ENCODE results near the gene FDCSP.
"Not testable (repeated sequence)": the region's sequence is repeated elsewhere in the genome, so short reads cannot be mapped to it uniquely, and the experiment has no call there.

- TF ChIP-seq ZNF274 (IDR thresholded peaks at IDR 0.05; ENCODE audit: borderline replicate concordance, low read depth, low read length); CTCF (IDR thresholded peaks at IDR 0.05 in 2 of 3, conservative IDR thresholded peaks at IDR 0.05 in 1 of 3; ENCODE audit: insufficient read depth in 2 of 3, low read depth in 1 of 3, low read length in 3 of 3); KLF16 (IDR thresholded peaks at IDR 0.05); ZNF76 (CRISPR knock-in tag; IDR thresholded peaks at IDR 0.05; ENCODE audit: borderline replicate concordance); PML (IDR thresholded peaks at IDR 0.05; ENCODE audit: low read length); EP300 (IDR thresholded peaks at IDR 0.05; ENCODE audit: low read length); MYC (IDR thresholded peaks at IDR 0.05; ENCODE audit: low read depth, low read length); MYC (CRISPR knock-in tag; IDR thresholded peaks at IDR 0.05; ENCODE audit: borderline replicate concordance, low read depth); SMC3 (conservative IDR thresholded peaks at IDR 0.05; ENCODE audit: insufficient read depth, low read depth, low read length); BRF2 (IDR thresholded peaks at IDR 0.05; ENCODE audit: borderline replicate concordance, insufficient read depth, insufficient read length); YY1 (IDR thresholded peaks at IDR 0.05; ENCODE audit: borderline replicate concordance in 1 of 3, control insufficient read depth in 1 of 3, extremely low read depth in 1 of 3, insufficient read depth in 3 of 3, insufficient read length in 1 of 3, insufficient replicate concordance in 2 of 3, low read depth in 1 of 3, low read length in 2 of 3): not testable (repeated sequence)
Observed at GRCh38 chr4:70212752-70213151, 13.2 kb upstream of the FDCSP start.

Data from K562 (cell line).